ENCODE measurements around the gene DDX31.

DNA sequence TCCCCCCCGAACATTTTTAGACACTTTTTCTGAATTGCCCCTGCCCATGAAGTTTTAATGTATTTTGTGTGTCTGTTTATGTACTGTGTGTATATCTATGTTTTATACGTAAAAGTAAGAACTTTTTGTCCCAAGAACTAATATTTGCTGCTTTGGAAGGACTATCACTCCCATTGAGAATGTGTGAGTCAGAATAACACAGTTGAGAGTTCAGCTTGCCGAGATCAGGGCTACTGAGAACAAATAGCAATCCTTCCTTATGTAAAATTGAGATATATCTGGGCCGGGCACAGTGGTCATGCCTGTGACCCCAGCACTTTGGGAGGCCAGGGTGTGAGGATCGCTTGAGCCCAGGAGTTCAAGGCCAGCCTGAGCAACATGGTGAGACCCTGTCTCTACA lies 11.8 kb upstream of the DDX31 start:
- TF ChIP-seq, protein P1, sequence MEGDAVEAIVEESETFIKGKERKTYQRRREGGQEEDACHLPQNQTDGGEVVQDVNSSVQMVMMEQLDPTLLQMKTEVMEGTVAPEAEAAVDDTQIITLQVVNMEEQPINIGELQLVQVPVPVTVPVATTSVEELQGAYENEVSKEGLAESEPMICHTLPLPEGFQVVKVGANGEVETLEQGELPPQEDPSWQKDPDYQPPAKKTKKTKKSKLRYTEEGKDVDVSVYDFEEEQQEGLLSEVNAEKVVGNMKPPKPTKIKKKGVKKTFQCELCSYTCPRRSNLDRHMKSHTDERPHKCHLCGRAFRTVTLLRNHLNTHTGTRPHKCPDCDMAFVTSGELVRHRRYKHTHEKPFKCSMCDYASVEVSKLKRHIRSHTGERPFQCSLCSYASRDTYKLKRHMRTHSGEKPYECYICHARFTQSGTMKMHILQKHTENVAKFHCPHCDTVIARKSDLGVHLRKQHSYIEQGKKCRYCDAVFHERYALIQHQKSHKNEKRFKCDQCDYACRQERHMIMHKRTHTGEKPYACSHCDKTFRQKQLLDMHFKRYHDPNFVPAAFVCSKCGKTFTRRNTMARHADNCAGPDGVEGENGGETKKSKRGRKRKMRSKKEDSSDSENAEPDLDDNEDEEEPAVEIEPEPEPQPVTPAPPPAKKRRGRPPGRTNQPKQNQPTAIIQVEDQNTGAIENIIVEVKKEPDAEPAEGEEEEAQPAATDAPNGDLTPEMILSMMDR (IDR thresholded peaks at IDR 0.05; ENCODE audit: low read depth, low read length, poor library complexity, severe bottlenecking), result no peak
- TF ChIP-seq EZH2phosphoT487 (IDR thresholded peaks at IDR 0.05; ENCODE audit: borderline replicate concordance, low read length), result no peak

Data from DOHH2 (cell line).